GM12878 (cell line): ENCODE data around the gene NARF. TPM values are rescaled to one million over a fixed set of nuclear protein-coding genes. Genes with fewer than 3 reads are reported as not detected.

Experiments
- ATAC-seq: fragments of 200-7000 bp; cut with Tn5 transposase; 3 replicates; pipeline ENCODE4 v1.9.1; 2020; ENCODE audit warnings: mild to moderate bottlenecking, moderate library complexity
- BruUV-seq: library from RNA; stranded (reverse); fragments of 400-500 nt; replicated peaks from 2 replicates; lab custom pipeline; 2021; lab: Mats Ljungman, UMichigan
- CTCF ChIA-PET: fragments of 300-600 bp; sonication (Branson Sonifier 250); formaldehyde crosslinking; extraction: SDS; loops from one replicate; lab custom pipeline; 2021; ENCODE audit warnings: inconsistent platforms; lab: Yijun Ruan, JAX
- POLR2A ChIA-PET: fragments of 350-600 bp; formaldehyde crosslinking; extraction: SDS; loops from one replicate; lab custom pipeline; 2021; ENCODE audit warnings: inconsistent platforms; lab: Charles Lee
- RAD21 ChIA-PET: fragments of 300-600 bp; sonication (Branson Sonifier 250); formaldehyde crosslinking; loops from one replicate; lab custom pipeline; 2023; ENCODE audit warnings: antibody characterized with exemption; ENCODE audit not compliant: unreplicated experiment; lab: Charles Lee
- SMC1A ChIA-PET: fragments of 300-600 bp; sonication (Branson Sonifier 250); formaldehyde crosslinking; loops from one replicate; lab custom pipeline; 2023; ENCODE audit not compliant: unreplicated experiment, uncharacterized antibody; lab: Charles Lee
- DNase-seq: peaks from one replicate; pipeline ENCODE4 v3.0.0-alpha.2; 2011; ENCODE audit warnings: low read depth, low spot score
- FAIRE-seq: peaks from 3 replicates; lab custom pipeline; 2011; peaks lifted over from hg19 to GRCh38; lab: Jason Lieb, UNC
- H2AFZ ChIP-seq: 2 replicates; pipeline ENCODE4 v1.6.0; 2011; ENCODE audit warnings: low read depth, low read length, control low read depth; ENCODE audit not compliant: control insufficient read depth
- H3K27ac ChIP-seq: 2 replicates; pipeline ENCODE4 v1.5.1; 2011; ENCODE audit warnings: control low read depth; ENCODE audit not compliant: control insufficient read depth, insufficient read depth
- H3K27me3 ChIP-seq, 2 experiments: replicated peaks in 1 of 2; 2 replicates each; pipeline versions ENCODE4 v1.6.0 to v1.6.1; 2011; ENCODE audit warnings: low read length in 1 of 2; ENCODE audit not compliant: control insufficient read depth in 2 of 2, insufficient read depth in 2 of 2
- H3K36me3 ChIP-seq, 2 experiments: 2 replicates each; pipeline ENCODE4 v1.5.1; 2011; ENCODE audit warnings: low read length in 1 of 2; ENCODE audit not compliant: control insufficient read depth in 2 of 2, insufficient read depth in 2 of 2
- H3K4me1 ChIP-seq: 2 replicates; pipeline ENCODE4 v1.6.1; 2011; ENCODE audit warnings: mild to moderate bottlenecking, low read length, moderate library complexity, mixed read lengths; ENCODE audit not compliant: control insufficient read depth, insufficient read depth
- H3K4me2 ChIP-seq: 2 replicates; pipeline ENCODE4 v1.6.0; 2011; ENCODE audit warnings: control low read depth; ENCODE audit not compliant: control insufficient read depth, insufficient read depth
- H3K4me3 ChIP-seq: fragments of 200-600 bp; sonication (generic); 2 replicates; pipeline ENCODE4 v1.5.1; 2016
- H3K79me2 ChIP-seq: 2 replicates; pipeline ENCODE4 v1.6.0; 2011; ENCODE audit warnings: low read length; ENCODE audit not compliant: control insufficient read depth, insufficient read depth
- H3K9ac ChIP-seq: 2 replicates; pipeline ENCODE4 v1.8.0; 2011; ENCODE audit warnings: low read length, control low read depth, mixed read lengths; ENCODE audit not compliant: control insufficient read depth, insufficient read depth
- H3K9me3 ChIP-seq: replicated peaks from 3 replicates; pipeline ENCODE4 v1.5.1; 2011; ENCODE audit warnings: mild to moderate bottlenecking, low read length; ENCODE audit not compliant: control insufficient read depth, insufficient read depth
- H4K20me1 ChIP-seq: 2 replicates; pipeline ENCODE4 v1.6.0; 2011; ENCODE audit not compliant: control insufficient read depth, insufficient read depth
- FOXK2 ChIP-seq: fragments of 450-650 bp; IDR thresholded peaks from 2 replicates; pipeline ENCODE4 v1.6.1; 2017; ENCODE audit warnings: mild to moderate bottlenecking, moderate library complexity
- POLR2A ChIP-seq: IDR thresholded peaks from 2 replicates; pipeline ENCODE4 v1.6.1; 2011; ENCODE audit warnings: low read depth, mild to moderate bottlenecking, low read length
- ZSCAN29 ChIP-seq: fragments of 450-650 bp; IDR thresholded peaks from 2 replicates; pipeline ENCODE4 v1.6.1; 2017; ENCODE audit warnings: mild to moderate bottlenecking, moderate library complexity
- WGBS: methylation state at CpG from one replicate; pipeline ENCODE4 v1.1.6; 2016; ENCODE audit warnings: low lambda C conversion rate; ENCODE audit not compliant: insufficient replicate concordance, insufficient coverage; ENCODE audit errors: missing lambda C conversion rate; 5-methylcytosine and 5-hydroxymethylcytosine counted together
- in situ Hi-C: fragments of 300-500 bp; cut with MboI; formaldehyde crosslinking; loops from 9 replicates; pipeline ENCODE4 v1.14.3; 2018; ENCODE audit warnings: mixed read lengths
- intact Hi-C: fragments of 100-400 bp; cut with micrococcal nuclease; formaldehyde crosslinking; loops from one replicate; pipeline ENCODE4 v1.14.2; 2022; ENCODE audit not compliant: unreplicated experiment
- polyA plus RNA-seq, 11 experiments: library from polyadenylated mRNA; depleted of rRNA in 4 of 11; unstranded in 6 of 11; stranded (reverse) in 5 of 11; fragments of >200 nt; fragmentation: Nextera tagmentation in 4 of 11; fragmentation: Illumina TruSeq in 1 of 11; extraction: Ambion mirVana in 4 of 11; extraction: Trizol in 1 of 11; gene quantifications; 1 replicate in 1 of 11; 2 replicates in 10 of 11; pipeline versions ENCODE4 v1.2.1 to v1.2.3, GENCODE V29; 2011 to 2016; ENCODE audit warnings: inconsistent platforms in 2 of 11, missing spikeins in 2 of 11, low read depth in 1 of 11
- total RNA-seq, 4 experiments: library from RNA; depleted of rRNA in 3 of 4; stranded (reverse); fragments of >200 nt in 3 of 4; fragmentation: Illumina TruSeq in 1 of 4; extraction: Trizol in 1 of 4; gene quantifications; 2 replicates each; pipeline versions ENCODE4 v1.2.1 to v1.2.3, GENCODE V29; 2013 to 2021

The NARF gene
- total and polyA plus RNA-seq, 10 of the 15 experiments (the other 5 are each of a cell fraction or from before 2014, with no cell fraction given): 16.7 to 126 (median 47.5) TPM

- TF ChIP-seq ZSCAN29: no peak
Measured at GRCh38 chr17:82435103-82435502, 23.4 kb upstream of the NARF start (continued).

- ATAC-seq (no peak), FAIRE-seq (no peak)
- Histone ChIP-seq H3K36me3 (no peaks in the 10 kb centered on the region), H3K27ac (no peak overlapping the region), H3K9ac (no peak overlapping the region), H4K20me1 (no peaks in the 10 kb centered on the region), H3K4me2 (no peak overlapping the region), H3K4me3 (no peak overlapping the region), H3K27me3 (no peaks in the 10 kb centered on the region), H2AFZ (no peak overlapping the region)
- 87% methylated on average over 40 of the region's 43 CpGs for WGBS
- ChIA-PET CTCF (interaction anchor here (1.3 kb wide), 1 partner anchor 11 kb away, joined by 4 read pairs; no protein-coding TSS in a partner anchor), RAD21 (no interaction called here), POLR2A (no interaction called here), SMC1A (no interaction called here)
- BruUV-seq: no TSS peak
- TF ChIP-seq POLR2A (peak; percentile 46), FOXK2 (no peak)
- TF ChIP-seq, all 136 proteins: peak for 1
- Histone ChIP-seq H3K4me1 (peaks cover 10% of the 10 kb centered on the region), H3K79me2 (no peaks in the 10 kb centered on the region), H3K9me3 (no peaks in the 10 kb centered on the region)
- no peak for DNase-seq
- in situ Hi-C loops (no loop called here), intact Hi-C loops (no loop called here)
Measured at GRCh38 chr17:82435601-82436583, 22.6 kb upstream of the NARF start.
